ENCODE results near the gene LRCH3. TPM values are rescaled to one million over a fixed set of nuclear protein-coding genes. Genes with fewer than 3 reads are reported as not detected.
A peak's percentile ranks its signal among the peaks of the same experiment; 100 is the strongest.

Gene LRCH3
- polyA plus RNA-seq (2011; rRNA removed) (44.6 and 66.0 TPM in 2 replicates), polyA plus RNA-seq (2017; fragmentation: RNase III; extraction: RNeasy Plus Mini Kit Qiagen cat#74134 plus additional on column Dnase treatment) (12.1 to 14.2 TPM (median 12.6 TPM) in 3 replicates), polyA minus RNA-seq (2011; rRNA and poly(A)+ RNA removed) (62.9 and 69.4 TPM in 2 replicates)
- 11.0 and 13.3 TPM in 2 replicates for polyA plus RNA-seq (2012; cell fraction: cytosol; rRNA removed)
- 11.4 and 18.7 TPM in 2 replicates for polyA plus RNA-seq (2012; cell fraction: nucleus; rRNA removed)

DNA sequence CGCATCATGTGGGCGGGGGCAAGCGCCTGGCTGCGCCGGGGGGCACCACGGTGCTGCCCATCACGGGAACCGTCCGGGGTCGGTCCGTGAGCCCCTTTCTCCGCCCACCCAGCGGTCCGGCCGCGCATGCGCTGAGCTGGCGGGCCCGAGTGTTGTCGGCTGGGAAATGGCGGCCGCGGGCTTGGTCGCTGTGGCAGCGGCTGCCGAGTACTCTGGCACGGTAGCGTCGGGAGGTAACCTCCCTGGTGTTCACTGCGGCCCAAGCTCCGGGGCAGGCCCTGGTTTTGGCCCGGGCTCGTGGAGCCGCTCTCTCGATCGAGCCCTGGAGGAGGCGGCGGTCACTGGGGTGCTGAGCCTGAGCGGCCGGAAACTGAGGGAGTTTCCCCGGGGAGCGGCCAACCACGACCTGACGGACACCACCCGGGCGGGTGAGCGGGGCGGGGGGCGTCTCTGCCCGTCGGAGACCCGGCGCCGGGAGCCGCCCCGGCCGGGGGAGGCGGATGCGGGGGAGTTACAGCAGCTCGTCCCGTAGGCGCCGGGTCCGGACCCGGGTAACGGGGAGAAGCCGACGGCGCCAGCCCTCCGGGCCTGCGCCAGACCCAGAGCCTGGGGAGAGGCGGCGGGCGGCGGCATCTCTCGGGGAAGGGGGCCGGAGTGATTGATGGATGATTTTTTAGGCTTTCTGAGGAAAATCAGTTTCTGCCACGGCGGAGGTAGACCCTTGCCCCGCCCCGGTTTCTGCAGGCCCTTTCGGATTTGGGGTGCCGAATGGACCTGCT lies at the start of gene LRCH3:
Gene LRCH3 (plus strand): TSS at position 142 of the 779 bp plus-strand sequence. CDS start 25 bp downstream, at position 167.
- FAIRE-seq: no peak
- 1% methylated on average over 15 of the region's 83 CpGs for WGBS (ENCODE audit: missing lambda C conversion rate)
- peak; percentile 65 to 86 for DNase-seq (ENCODE audit: low read depth in 1 of 2, low spot score in 1 of 2)
- peak within 1 kb of the TSS; percentile 88 to 95 for H3K27ac ChIP-seq
- peak; percentile 92 for ATAC-seq
- H3K9me3 ChIP-seq: no peaks in the 10 kb centered on the region
- peak within 1 kb of the TSS; percentile 73 for H3K4me3 ChIP-seq
- H3K4me1 ChIP-seq: peaks cover 35% of the 10 kb centered on the region; the same call in 2 of the 3 replicates
- CTCF ChIA-PET: interaction anchor here (0.6 kb wide), 1 partner anchor 18 kb away, joined by 5 read pairs; no protein-coding TSS in a partner anchor
- TF ChIP-seq JUNB (IDR thresholded peaks at IDR 0.05): no peak
- TF ChIP-seq CHD4 (IDR thresholded peaks at IDR 0.05; ENCODE audit: borderline replicate concordance): no peak
- TF ChIP-seq, protein P1, sequence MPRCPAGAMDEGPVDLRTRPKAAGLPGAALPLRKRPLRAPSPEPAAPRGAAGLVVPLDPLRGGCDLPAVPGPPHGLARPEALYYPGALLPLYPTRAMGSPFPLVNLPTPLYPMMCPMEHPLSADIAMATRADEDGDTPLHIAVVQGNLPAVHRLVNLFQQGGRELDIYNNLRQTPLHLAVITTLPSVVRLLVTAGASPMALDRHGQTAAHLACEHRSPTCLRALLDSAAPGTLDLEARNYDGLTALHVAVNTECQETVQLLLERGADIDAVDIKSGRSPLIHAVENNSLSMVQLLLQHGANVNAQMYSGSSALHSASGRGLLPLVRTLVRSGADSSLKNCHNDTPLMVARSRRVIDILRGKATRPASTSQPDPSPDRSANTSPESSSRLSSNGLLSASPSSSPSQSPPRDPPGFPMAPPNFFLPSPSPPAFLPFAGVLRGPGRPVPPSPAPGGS (IDR thresholded peaks at IDR 0.05): peak; percentile 70; the same call in 1 of the 3 replicates
- peak; percentile 67; the same call in 1 of the 2 replicates for TF ChIP-seq TFCP2L1 (CRISPR knock-in tag; IDR thresholded peaks at IDR 0.05)
- TF ChIP-seq, protein P2, sequence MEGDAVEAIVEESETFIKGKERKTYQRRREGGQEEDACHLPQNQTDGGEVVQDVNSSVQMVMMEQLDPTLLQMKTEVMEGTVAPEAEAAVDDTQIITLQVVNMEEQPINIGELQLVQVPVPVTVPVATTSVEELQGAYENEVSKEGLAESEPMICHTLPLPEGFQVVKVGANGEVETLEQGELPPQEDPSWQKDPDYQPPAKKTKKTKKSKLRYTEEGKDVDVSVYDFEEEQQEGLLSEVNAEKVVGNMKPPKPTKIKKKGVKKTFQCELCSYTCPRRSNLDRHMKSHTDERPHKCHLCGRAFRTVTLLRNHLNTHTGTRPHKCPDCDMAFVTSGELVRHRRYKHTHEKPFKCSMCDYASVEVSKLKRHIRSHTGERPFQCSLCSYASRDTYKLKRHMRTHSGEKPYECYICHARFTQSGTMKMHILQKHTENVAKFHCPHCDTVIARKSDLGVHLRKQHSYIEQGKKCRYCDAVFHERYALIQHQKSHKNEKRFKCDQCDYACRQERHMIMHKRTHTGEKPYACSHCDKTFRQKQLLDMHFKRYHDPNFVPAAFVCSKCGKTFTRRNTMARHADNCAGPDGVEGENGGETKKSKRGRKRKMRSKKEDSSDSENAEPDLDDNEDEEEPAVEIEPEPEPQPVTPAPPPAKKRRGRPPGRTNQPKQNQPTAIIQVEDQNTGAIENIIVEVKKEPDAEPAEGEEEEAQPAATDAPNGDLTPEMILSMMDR (IDR thresholded peaks at IDR 0.05): no peak
- TF ChIP-seq EP300 (IDR thresholded peaks at IDR 0.05): no peak
- peak in 1 of 2 experiments; percentile 84; a peak in 3 of 5 replicates for TF ChIP-seq JUN (IDR thresholded peaks at IDR 0.05)
- TF ChIP-seq MYC (IDR thresholded peaks at IDR 0.05; ENCODE audit: borderline replicate concordance, low read length): no peak
- TF ChIP-seq, protein P3, sequence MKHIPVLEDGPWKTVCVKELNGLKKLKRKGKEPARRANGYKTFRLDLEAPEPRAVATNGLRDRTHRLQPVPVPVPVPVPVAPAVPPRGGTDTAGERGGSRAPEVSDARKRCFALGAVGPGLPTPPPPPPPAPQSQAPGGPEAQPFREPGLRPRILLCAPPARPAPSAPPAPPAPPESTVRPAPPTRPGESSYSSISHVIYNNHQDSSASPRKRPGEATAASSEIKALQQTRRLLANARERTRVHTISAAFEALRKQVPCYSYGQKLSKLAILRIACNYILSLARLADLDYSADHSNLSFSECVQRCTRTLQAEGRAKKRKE (CRISPR knock-in tag; IDR thresholded peaks at IDR 0.05; ENCODE audit: low read depth): no peak
- no peak for TF ChIP-seq POLR2AphosphoS2 (conservative IDR thresholded peaks at IDR 0.05; ENCODE audit: low read length)
- TF ChIP-seq RFX5 (IDR thresholded peaks at IDR 0.05): no peak
- TF ChIP-seq, protein P4, sequence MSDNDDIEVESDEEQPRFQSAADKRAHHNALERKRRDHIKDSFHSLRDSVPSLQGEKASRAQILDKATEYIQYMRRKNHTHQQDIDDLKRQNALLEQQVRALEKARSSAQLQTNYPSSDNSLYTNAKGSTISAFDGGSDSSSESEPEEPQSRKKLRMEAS (IDR thresholded peaks at IDR 0.05): no peak
- TF ChIP-seq NR3C1 (IDR thresholded peaks at IDR 0.05): no peak
- no peak for TF ChIP-seq TP53 (CRISPR knock-in tag; IDR thresholded peaks at IDR 0.05)
- 0 out of 2 replicates have a peak, but pooled peaks have one; percentile 13 for TF ChIP-seq PBX3 (IDR thresholded peaks at IDR 0.05)
- TF ChIP-seq ZFP36 (IDR thresholded peaks at IDR 0.05; ENCODE audit: borderline replicate concordance, partially characterized antibody): no peak
- peak; percentile 77 for TF ChIP-seq PHF8 (IDR thresholded peaks at IDR 0.05; ENCODE audit: borderline replicate concordance, low read depth)
- TF ChIP-seq POLR2A (IDR thresholded peaks at IDR 0.05; ENCODE audit: low read length): peak; percentile 94
- TF ChIP-seq EHMT2 (IDR thresholded peaks at IDR 0.05; ENCODE audit: low read depth): no peak
- TF ChIP-seq RCOR1 (IDR thresholded peaks at IDR 0.05; ENCODE audit: low read depth, low read length): no peak
- TF ChIP-seq NFE2L2 (conservative IDR thresholded peaks at IDR 0.05; ENCODE audit: low read length): no peak
- TF ChIP-seq FOSB (CRISPR knock-in tag; IDR thresholded peaks at IDR 0.05): no peak
- no peak for TF ChIP-seq ZC3H11A (IDR thresholded peaks at IDR 0.05)
- POLR2A ChIA-PET: interaction anchor here (1.0 to 1.2 kb wide), 2 partner anchors 41 to 64 kb away, joined by 3 to 4 read pairs; no protein-coding TSS in a partner anchor
- H3K4me2 ChIP-seq: peak within 1 kb of the TSS; percentile 88

Data from A549 (cell line).